Vagina (tissue), 2 donors: Measurements from ENCODE around the gene DYRK1A.

Experiments used
- CTCF ChIP-seq, 3 experiments: fragments of 450-650 bp in 2 of 3; fragments of 200-600 bp in 1 of 3; sonication (generic) in 1 of 3; IDR thresholded peaks; one replicate each; pipeline ENCODE4 v1.5.1; 2017 to 2019; ENCODE audit warnings: antibody characterized with exemption in 3 of 3, mild to moderate bottlenecking in 2 of 3, moderate library complexity in 2 of 3
- POLR2AphosphoS5 ChIP-seq, 2 donors: sonication (generic); formaldehyde crosslinking; IDR thresholded peaks; one replicate each; pipeline ENCODE4 v1.9.0; 2017; ENCODE audit warnings: antibody characterized with exemption in 2 of 2, mild to moderate bottlenecking in 2 of 2, low read depth in 1 of 2; ENCODE audit not compliant: insufficient read depth in 1 of 2

GRCh38 chr21:37367336-37367702, 746 bp downstream of the DYRK1A start:
- no peak for TF ChIP-seq POLR2AphosphoS5 (IDR thresholded peaks at IDR 0.05; ENCODE audit: insufficient read depth in 1 of 2, low read depth in 1 of 2)
- no peak for TF ChIP-seq CTCF (IDR thresholded peaks at IDR 0.05)
